MM.1S (cell line): ENCODE measurements around the gene UCP2.

Source experiments
- EZH2 ChIP-seq: fragments of 300-600 bp; sonication (generic); optimal IDR thresholded peaks from 2 replicates; pipeline ENCODE3; 2017; ENCODE audit warnings: low read depth, mild to moderate bottlenecking, antibody characterized with exemption, low read length, mixed read lengths
- EZH2phosphoT487 ChIP-seq: fragments of 300-600 bp; sonication (generic); IDR thresholded peaks from 2 replicates; pipeline ENCODE4 v1.6.1; 2018; ENCODE audit warnings: antibody characterized with exemption, low read length
- TF ChIP-seq, protein P1 (sequence below): fragments of 300-600 bp; sonication (generic); IDR thresholded peaks from 2 replicates; pipeline ENCODE4 v1.5.1; 2016; ENCODE audit warnings: antibody characterized with exemption, low read length, mixed read lengths

DNA sequence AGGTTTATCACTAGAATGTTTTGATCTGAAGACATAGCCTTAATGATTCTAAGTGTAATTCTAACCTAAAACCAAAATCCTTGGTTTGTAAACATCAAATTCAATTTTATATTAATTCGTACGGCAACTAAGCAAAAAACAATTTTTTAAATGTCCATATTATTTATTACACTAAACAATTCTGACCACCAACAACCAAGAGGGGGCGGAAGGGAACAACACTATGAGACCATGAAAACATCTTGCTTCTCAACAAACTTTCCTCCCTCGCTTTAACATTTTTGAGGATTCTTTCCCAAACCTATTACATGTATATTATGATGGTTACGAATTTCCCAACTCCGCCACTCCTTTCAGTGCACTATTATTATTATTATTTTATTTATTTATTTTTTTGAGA lies 6.5 kb upstream of the UCP2 start:
- TF ChIP-seq EZH2 = no peak
- TF ChIP-seq, protein P1, sequence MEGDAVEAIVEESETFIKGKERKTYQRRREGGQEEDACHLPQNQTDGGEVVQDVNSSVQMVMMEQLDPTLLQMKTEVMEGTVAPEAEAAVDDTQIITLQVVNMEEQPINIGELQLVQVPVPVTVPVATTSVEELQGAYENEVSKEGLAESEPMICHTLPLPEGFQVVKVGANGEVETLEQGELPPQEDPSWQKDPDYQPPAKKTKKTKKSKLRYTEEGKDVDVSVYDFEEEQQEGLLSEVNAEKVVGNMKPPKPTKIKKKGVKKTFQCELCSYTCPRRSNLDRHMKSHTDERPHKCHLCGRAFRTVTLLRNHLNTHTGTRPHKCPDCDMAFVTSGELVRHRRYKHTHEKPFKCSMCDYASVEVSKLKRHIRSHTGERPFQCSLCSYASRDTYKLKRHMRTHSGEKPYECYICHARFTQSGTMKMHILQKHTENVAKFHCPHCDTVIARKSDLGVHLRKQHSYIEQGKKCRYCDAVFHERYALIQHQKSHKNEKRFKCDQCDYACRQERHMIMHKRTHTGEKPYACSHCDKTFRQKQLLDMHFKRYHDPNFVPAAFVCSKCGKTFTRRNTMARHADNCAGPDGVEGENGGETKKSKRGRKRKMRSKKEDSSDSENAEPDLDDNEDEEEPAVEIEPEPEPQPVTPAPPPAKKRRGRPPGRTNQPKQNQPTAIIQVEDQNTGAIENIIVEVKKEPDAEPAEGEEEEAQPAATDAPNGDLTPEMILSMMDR = no peak
- no peak for TF ChIP-seq EZH2phosphoT487
